ENCODE measurements around the gene PPM1M.

DNA sequence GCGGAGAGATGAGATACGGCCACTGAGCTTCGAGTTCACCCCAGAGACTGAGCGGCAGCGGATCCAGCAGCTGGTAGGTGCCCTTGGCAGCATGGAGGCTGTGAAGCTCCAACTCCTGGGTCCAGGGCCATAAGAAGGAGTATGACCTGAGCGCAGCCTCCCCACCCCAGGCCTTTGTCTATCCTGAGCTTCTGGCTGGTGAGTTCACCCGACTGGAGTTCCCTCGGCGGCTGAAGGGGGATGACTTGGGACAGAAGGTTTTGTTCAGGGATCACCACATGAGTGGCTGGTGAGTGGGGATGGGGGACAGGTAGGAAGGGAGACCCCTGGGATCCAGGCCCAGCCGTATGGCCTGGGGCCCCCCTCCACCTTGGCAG is 2.6 kb downstream of the PPM1M start:
- TF ChIP-seq YY1 (IDR thresholded peaks at IDR 0.05; ENCODE audit: insufficient read depth, insufficient read length) (no peak), ZNF274 (IDR thresholded peaks at IDR 0.05; ENCODE audit: low read depth, low read length) (no peak), SUZ12 (IDR thresholded peaks at IDR 0.05; ENCODE audit: extremely low read depth, insufficient read depth, insufficient read length) (no peak)

Measured in NT2/D1 (cell line).